ENCODE results near the gene NET1.
"Not testable (repeated sequence)": the region's sequence is repeated elsewhere in the genome, so short reads cannot be mapped to it uniquely, and the experiment has no call there.

- TF ChIP-seq, protein P1, sequence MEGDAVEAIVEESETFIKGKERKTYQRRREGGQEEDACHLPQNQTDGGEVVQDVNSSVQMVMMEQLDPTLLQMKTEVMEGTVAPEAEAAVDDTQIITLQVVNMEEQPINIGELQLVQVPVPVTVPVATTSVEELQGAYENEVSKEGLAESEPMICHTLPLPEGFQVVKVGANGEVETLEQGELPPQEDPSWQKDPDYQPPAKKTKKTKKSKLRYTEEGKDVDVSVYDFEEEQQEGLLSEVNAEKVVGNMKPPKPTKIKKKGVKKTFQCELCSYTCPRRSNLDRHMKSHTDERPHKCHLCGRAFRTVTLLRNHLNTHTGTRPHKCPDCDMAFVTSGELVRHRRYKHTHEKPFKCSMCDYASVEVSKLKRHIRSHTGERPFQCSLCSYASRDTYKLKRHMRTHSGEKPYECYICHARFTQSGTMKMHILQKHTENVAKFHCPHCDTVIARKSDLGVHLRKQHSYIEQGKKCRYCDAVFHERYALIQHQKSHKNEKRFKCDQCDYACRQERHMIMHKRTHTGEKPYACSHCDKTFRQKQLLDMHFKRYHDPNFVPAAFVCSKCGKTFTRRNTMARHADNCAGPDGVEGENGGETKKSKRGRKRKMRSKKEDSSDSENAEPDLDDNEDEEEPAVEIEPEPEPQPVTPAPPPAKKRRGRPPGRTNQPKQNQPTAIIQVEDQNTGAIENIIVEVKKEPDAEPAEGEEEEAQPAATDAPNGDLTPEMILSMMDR (IDR thresholded peaks at IDR 0.05): not testable (repeated sequence)
- TF ChIP-seq POLR2A (IDR thresholded peaks at IDR 0.05): not testable (repeated sequence)
These were observed 32.0 kb upstream of the NET1 start for GRCh38 chr10:5380395-5380794.

Data from stomach (tissue), 4 donors.